Ascending aorta (tissue), 2 donors: ENCODE measurements around the gene RGS8. TPM values are rescaled to one million over a fixed set of nuclear protein-coding genes. Genes with fewer than 3 reads are reported as not detected.

Experiments used
- DNase-seq, 2 donors: peaks; one replicate each; pipeline ENCODE4 v3.0.0-alpha.2; 2019; ENCODE audit warnings: low spot score in 2 of 2
- H3K27ac ChIP-seq, 2 donors: fragments of 200-600 bp; sonication (generic); one replicate each; pipeline ENCODE4 v1.5.1; 2016 to 2017; ENCODE audit warnings: mild to moderate bottlenecking in 1 of 2
- H3K27me3 ChIP-seq: fragments of 200-600 bp; sonication (generic); one replicate; pipeline ENCODE4 v1.5.1; 2017
- H3K36me3 ChIP-seq, 2 donors: fragments of 200-600 bp; sonication (generic); one replicate each; pipeline ENCODE4 v1.5.1; 2016
- H3K4me1 ChIP-seq, 2 donors: fragments of 200-600 bp; sonication (generic); one replicate each; pipeline ENCODE4 v1.5.1; 2016 to 2017; ENCODE audit warnings: mild to moderate bottlenecking in 1 of 2
- H3K4me3 ChIP-seq, 2 donors: fragments of 200-600 bp; sonication (generic); one replicate each; pipeline ENCODE4 v1.5.1; 2016 to 2017; ENCODE audit warnings: mild to moderate bottlenecking in 1 of 2
- H3K9me3 ChIP-seq, 2 donors: fragments of 200-600 bp; sonication (generic); one replicate each; pipeline ENCODE4 v1.5.1; 2016
- CTCF ChIP-seq, 3 experiments: fragments of 200-600 bp in 2 of 3; fragments of 450-650 bp in 1 of 3; sonication (generic) in 2 of 3; IDR thresholded peaks; one replicate each; pipeline ENCODE4 v1.5.1; 2016 to 2019; ENCODE audit warnings: antibody characterized with exemption in 3 of 3, mild to moderate bottlenecking in 1 of 3, moderate library complexity in 1 of 3
- intact Hi-C: fragments of 100-400 bp; cut with DNase I; formaldehyde crosslinking; loops from one replicate; pipeline ENCODE4 v1.15.1; 2023
- total RNA-seq: library from RNA; depleted of rRNA; stranded (reverse); fragments of >200 nt; gene quantifications from one replicate; pipeline ENCODE4 v1.1.0, GENCODE V29; 2016

RGS8 gene
- total RNA-seq, 1 donor from 2014 or later = not detected

GRCh38 chr1:182716740-182717720 is 32.6 kb upstream of the RGS8 start:
- TF ChIP-seq CTCF (IDR thresholded peaks at IDR 0.05) = no peak
- H3K27ac ChIP-seq = no peak overlapping the region
- intact Hi-C loops = no loop called here
- no peak overlapping the region for H3K4me3 ChIP-seq
- no peak for DNase-seq
- no peaks in the 10 kb centered on the region for H3K36me3 ChIP-seq
- no peaks in the 10 kb centered on the region for H3K9me3 ChIP-seq
- H3K4me1 ChIP-seq = no peaks in the 10 kb centered on the region
- H3K27me3 ChIP-seq = no peaks in the 10 kb centered on the region

DNA sequence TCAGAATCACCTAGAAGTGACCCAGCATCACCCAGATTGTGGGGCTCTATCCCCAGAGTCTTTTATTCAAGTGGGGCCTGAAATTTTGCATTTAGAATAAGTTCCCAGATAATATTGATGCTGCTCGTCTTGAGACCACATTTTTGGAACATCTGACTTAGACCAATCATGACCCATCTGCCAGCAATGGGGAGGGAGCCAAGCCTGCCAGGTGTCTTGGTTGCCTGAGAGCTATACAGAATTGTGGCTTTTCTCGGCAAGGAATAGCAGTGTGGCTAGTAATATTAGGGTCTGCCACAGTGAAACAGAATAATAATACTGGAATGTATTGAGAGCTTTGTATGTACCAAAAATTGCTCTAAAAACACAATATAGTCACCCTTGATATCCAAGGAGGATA is 31.1 kb upstream of the RGS8 start:
- intact Hi-C loops = no loop called here
- no peaks in the 10 kb centered on the region for H3K27me3 ChIP-seq
- no peak overlapping the region for H3K4me3 ChIP-seq
- no peak for TF ChIP-seq CTCF (IDR thresholded peaks at IDR 0.05)
- H3K36me3 ChIP-seq = no peaks in the 10 kb centered on the region
- H3K27ac ChIP-seq = no peak overlapping the region
- no peaks in the 10 kb centered on the region for H3K9me3 ChIP-seq
- no peaks in the 10 kb centered on the region for H3K4me1 ChIP-seq
- DNase-seq = no peak

DNA sequence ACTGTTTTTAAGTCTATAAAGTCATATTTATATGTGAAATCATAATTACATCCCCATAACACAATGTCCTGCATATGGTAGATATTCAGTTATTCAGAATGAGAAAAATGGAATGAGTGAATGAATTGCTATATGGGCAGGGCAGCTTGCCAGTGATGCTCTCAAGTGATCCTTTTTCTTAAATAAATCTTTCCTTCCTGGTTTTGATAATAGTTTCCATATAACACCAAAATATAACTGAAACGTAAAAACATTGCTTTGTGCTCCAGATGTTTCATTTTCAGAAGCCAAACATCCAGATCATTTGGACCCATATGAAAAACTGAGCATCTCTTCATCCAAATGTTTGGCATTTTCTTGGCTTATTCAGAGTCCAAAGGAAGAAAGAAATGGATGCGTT is 30.2 kb upstream of the RGS8 start:
- DNase-seq = no peak
- TF ChIP-seq CTCF (IDR thresholded peaks at IDR 0.05) = no peak
- no peaks in the 10 kb centered on the region for H3K36me3 ChIP-seq
- H3K27ac ChIP-seq = no peak overlapping the region
- no peaks in the 10 kb centered on the region for H3K9me3 ChIP-seq
- H3K4me3 ChIP-seq = no peak overlapping the region
- H3K27me3 ChIP-seq = no peaks in the 10 kb centered on the region
- intact Hi-C loops = no loop called here
- no peaks in the 10 kb centered on the region for H3K4me1 ChIP-seq

- DNase-seq = no peak
- Histone ChIP-seq H3K9me3 (no peaks in the 10 kb centered on the region), H3K27me3 (no peaks in the 10 kb centered on the region), H3K36me3 (no peaks in the 10 kb centered on the region), H3K4me3 (no peak overlapping the region), H3K4me1 (no peaks in the 10 kb centered on the region), H3K27ac (no peak overlapping the region)
- TF ChIP-seq CTCF (IDR thresholded peaks at IDR 0.05) = no peak
- intact Hi-C loops = no loop called here
Observed at GRCh38 chr1:182713939-182714338, 29.6 kb upstream of the RGS8 start.

GRCh38 chr1:182713492-182713891 is 29.1 kb upstream of the RGS8 start:
- intact Hi-C loops = no loop called here
- Histone ChIP-seq H3K27me3 (no peaks in the 10 kb centered on the region), H3K27ac (no peak overlapping the region), H3K4me3 (no peak overlapping the region), H3K4me1 (no peaks in the 10 kb centered on the region), H3K36me3 (no peaks in the 10 kb centered on the region), H3K9me3 (no peaks in the 10 kb centered on the region)
- DNase-seq = no peak
- no peak for TF ChIP-seq CTCF (IDR thresholded peaks at IDR 0.05)
